ENCODE measurements around the gene TNRC6B.

GRCh38 chr22:40221055-40221414, 43.3 kb downstream of the TNRC6B start:
- TF ChIP-seq CTCF (IDR thresholded peaks at IDR 0.05) (no peak), EP300 (IDR thresholded peaks at IDR 0.05) (no peak), POLR2A (IDR thresholded peaks at IDR 0.05) (no peak)

Measured in tibial nerve (tissue), 4 donors.